Prostate gland (tissue), 2 donors: Measurements from ENCODE around the gene ZDHHC18.

ENCODE experiments used
- POLR2A ChIP-seq: fragments of 450-650 bp; IDR thresholded peaks from one replicate; pipeline ENCODE4 v1.6.1; 2016; ENCODE audit warnings: antibody characterized with exemption, mild to moderate bottlenecking
- POLR2AphosphoS5 ChIP-seq: sonication (generic); formaldehyde crosslinking; IDR thresholded peaks from one replicate; pipeline ENCODE4 v1.6.1; 2017; ENCODE audit warnings: antibody characterized with exemption
- TF ChIP-seq, protein P1 (sequence below), 4 experiments: fragments of 200-600 bp in 2 of 4; fragments of 450-650 bp in 2 of 4; sonication (generic) in 2 of 4; IDR thresholded peaks; 1 replicate in 3 of 4; 2 replicates in 1 of 4; pipeline ENCODE4 v1.5.1; 2016 to 2019; ENCODE audit warnings: antibody characterized with exemption in 4 of 4, mild to moderate bottlenecking in 2 of 4, moderate library complexity in 2 of 4

DNA sequence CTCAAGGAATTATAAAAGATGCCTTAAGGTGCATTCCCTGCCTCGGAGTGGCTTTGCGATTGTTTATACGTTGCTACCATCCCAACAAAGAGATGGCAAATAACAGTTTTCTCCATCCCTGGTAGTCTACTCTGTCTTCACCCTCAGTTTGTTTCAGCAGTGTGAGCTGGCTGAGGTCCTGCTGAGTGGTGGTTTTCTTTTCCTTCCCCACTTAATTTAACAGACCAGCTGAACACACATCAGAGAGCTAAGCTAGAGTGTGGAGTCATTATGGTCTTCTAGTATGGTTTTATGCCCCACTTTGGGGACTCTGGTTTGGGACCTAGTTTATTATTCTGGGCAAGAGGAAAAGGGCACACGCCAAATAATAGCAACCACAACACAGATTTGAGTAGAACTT, 36.6 kb upstream of the ZDHHC18 start:
- TF ChIP-seq, protein P1, sequence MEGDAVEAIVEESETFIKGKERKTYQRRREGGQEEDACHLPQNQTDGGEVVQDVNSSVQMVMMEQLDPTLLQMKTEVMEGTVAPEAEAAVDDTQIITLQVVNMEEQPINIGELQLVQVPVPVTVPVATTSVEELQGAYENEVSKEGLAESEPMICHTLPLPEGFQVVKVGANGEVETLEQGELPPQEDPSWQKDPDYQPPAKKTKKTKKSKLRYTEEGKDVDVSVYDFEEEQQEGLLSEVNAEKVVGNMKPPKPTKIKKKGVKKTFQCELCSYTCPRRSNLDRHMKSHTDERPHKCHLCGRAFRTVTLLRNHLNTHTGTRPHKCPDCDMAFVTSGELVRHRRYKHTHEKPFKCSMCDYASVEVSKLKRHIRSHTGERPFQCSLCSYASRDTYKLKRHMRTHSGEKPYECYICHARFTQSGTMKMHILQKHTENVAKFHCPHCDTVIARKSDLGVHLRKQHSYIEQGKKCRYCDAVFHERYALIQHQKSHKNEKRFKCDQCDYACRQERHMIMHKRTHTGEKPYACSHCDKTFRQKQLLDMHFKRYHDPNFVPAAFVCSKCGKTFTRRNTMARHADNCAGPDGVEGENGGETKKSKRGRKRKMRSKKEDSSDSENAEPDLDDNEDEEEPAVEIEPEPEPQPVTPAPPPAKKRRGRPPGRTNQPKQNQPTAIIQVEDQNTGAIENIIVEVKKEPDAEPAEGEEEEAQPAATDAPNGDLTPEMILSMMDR (IDR thresholded peaks at IDR 0.05) = no peak
- TF ChIP-seq POLR2A = no peak
- no peak for TF ChIP-seq POLR2AphosphoS5
